ENCODE measurements around the gene CGNL1. TPM values are rescaled to one million over a fixed set of nuclear protein-coding genes. Genes with fewer than 3 reads are reported as not detected.

CGNL1 gene

GRCh38 chr15:57600197-57600596 is 223.9 kb downstream of the CGNL1 start:
- Histone ChIP-seq H3K23ac (ENCODE audit: low read depth, low read length, poor library complexity) (no peak overlapping the region), H3K9me3 (replicated peaks in 1 of 2; ENCODE audit: control insufficient read depth in 2 of 2, insufficient read depth in 1 of 2, low read depth in 1 of 2, low read length in 2 of 2) (no peaks in the 10 kb centered on the region), H3K4ac (ENCODE audit: low read length) (no peak overlapping the region), H2AFZ (ENCODE audit: low read length) (no peak overlapping the region), H3K27ac (replicated peaks; ENCODE audit: low read length) (no peak overlapping the region), H2BK15ac (ENCODE audit: low read length) (no peak overlapping the region), H3K79me1 (ENCODE audit: low read depth, low read length) (no peaks in the 10 kb centered on the region), H2BK5ac (ENCODE audit: low read length) (no peak overlapping the region), H3K4me2 (ENCODE audit: insufficient read depth, low read length, poor library complexity, severe bottlenecking) (no peak overlapping the region), H3K18ac (ENCODE audit: low read length) (no peak overlapping the region), H3K27me3 (ENCODE audit: control insufficient read depth in 3 of 3, insufficient read depth in 3 of 3, low read depth in 1 of 3, low read length in 3 of 3) (peaks cover 0 to 69% (median 0%) of the 10 kb centered on the region in 3 experiments), H4K91ac (ENCODE audit: low read depth, low read length, poor library complexity) (no peak overlapping the region), H4K8ac (ENCODE audit: low read depth, low read length) (no peak overlapping the region), H2BK12ac (ENCODE audit: low read length) (no peak overlapping the region), H3K36me3 (replicated peaks in 1 of 2; ENCODE audit: control insufficient read depth in 2 of 2, insufficient read depth in 2 of 2, low read length in 2 of 2) (no peaks in the 10 kb centered on the region), H3K9ac (ENCODE audit: low read depth, low read length, poor library complexity) (no peak overlapping the region), H3K14ac (ENCODE audit: low read length) (no peak overlapping the region), H2AK5ac (ENCODE audit: low read depth, low read length) (no peak overlapping the region), H3K4me1 (ENCODE audit: control insufficient read depth in 2 of 2, insufficient read depth in 1 of 2, low read depth in 1 of 2, low read length in 2 of 2) (peaks cover 0 to 4% of the 10 kb centered on the region in 2 donors), H2BK120ac (ENCODE audit: low read depth, low read length) (no peak overlapping the region), H3K4me3 (ENCODE audit: low read length in 2 of 2) (no peak overlapping the region)
- WGBS, 2 donors (ENCODE audit: extremely low coverage in 2 of 2, insufficient read length in 2 of 2, insufficient replicate concordance in 1 of 2): no CpG with 5 or more reads among the region's 1 CpG
- no peak for DNase-seq (ENCODE audit: low spot score)

Small RNA genes lying within 50 kb of the gene (small RNA-seq; reads per million reads assigned to genes)
- gene RNU6-844P (ENCODE audit: insufficient read depth): not detected
